Right ventricle myocardium superior (tissue), 1 donor: ENCODE measurements around the gene ZDHHC14. TPM values are rescaled to one million over a fixed set of nuclear protein-coding genes. Genes with fewer than 3 reads are reported as not detected.

ENCODE experiments used
- ATAC-seq: fragments of 200-7000 bp; cut with Tn5 transposase; one replicate; pipeline ENCODE4 v1.9.1; 2020; ENCODE audit warnings: mild to moderate bottlenecking; ENCODE audit not compliant: poor library complexity
- DNase-seq: peaks from one replicate; pipeline ENCODE4 v3.0.0-alpha.2; 2020
- intact Hi-C: fragments of 100-400 bp; cut with DNase I; formaldehyde crosslinking; loops from one replicate; pipeline ENCODE4 v1.11.2; 2022
- total RNA-seq: library from RNA; stranded (reverse); fragmentation: NEBNext Ultra II Directional; extraction: Animal tissue kit (Norgen Biotek cat#: 25700); gene quantifications from one replicate; pipeline ENCODE4 v1.2.1, GENCODE V29; 2021
- donor health status: DM: no; HTN: yes; CAD: no; lungs with severe emphysema.

Gene ZDHHC14
- total RNA-seq, 1 donor from 2014 or later = 9.4 TPM

GRCh38 chr6:157519255-157520116 lies 138.5 kb downstream of the ZDHHC14 start:
- DNase-seq (no peak), ATAC-seq (no peak)
- intact Hi-C loops = no loop called here

- intact Hi-C loops = no loop called here
- no peak for DNase-seq
- no peak for ATAC-seq
Measured at GRCh38 chr6:157520117-157520406, 139.1 kb downstream of the ZDHHC14 start.

DNA sequence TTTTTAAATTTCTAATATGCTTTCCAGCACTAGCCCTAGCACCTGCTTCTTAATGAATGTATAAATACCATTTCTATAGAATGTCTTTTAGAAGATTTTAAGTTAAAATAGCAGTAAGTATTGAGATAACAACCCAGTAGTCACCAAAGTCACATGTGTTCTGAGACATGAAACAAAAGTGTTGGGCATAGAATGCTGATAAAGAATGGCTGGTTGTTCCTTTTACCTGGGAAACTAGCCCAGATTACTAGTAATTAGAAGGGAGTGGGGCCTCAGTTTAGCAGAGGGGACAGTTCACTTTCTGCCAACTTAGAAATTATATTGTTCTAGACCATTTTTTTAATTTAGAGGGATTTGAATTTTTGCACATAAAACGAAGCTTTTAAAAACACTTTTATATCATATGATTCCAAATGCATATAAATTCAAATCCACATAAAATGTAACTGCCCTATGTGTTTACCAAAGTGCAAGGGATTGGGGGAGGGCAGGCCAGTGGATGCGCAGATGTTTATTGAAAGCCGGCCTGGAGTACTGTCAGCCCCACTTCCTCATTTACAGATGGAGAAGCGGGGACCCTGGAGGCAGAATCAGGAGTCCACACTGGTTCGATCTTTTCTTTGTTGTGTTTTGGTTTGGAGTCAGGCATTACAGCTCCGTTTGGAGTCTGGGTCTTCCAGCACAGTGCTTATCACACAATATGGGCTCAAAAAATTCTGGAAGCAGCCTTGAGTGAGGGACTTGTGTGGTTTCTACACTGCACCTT lies 139.8 kb downstream of the ZDHHC14 start:
- intact Hi-C loops = no loop called here
- ATAC-seq (no peak), DNase-seq (no peak)

DNA sequence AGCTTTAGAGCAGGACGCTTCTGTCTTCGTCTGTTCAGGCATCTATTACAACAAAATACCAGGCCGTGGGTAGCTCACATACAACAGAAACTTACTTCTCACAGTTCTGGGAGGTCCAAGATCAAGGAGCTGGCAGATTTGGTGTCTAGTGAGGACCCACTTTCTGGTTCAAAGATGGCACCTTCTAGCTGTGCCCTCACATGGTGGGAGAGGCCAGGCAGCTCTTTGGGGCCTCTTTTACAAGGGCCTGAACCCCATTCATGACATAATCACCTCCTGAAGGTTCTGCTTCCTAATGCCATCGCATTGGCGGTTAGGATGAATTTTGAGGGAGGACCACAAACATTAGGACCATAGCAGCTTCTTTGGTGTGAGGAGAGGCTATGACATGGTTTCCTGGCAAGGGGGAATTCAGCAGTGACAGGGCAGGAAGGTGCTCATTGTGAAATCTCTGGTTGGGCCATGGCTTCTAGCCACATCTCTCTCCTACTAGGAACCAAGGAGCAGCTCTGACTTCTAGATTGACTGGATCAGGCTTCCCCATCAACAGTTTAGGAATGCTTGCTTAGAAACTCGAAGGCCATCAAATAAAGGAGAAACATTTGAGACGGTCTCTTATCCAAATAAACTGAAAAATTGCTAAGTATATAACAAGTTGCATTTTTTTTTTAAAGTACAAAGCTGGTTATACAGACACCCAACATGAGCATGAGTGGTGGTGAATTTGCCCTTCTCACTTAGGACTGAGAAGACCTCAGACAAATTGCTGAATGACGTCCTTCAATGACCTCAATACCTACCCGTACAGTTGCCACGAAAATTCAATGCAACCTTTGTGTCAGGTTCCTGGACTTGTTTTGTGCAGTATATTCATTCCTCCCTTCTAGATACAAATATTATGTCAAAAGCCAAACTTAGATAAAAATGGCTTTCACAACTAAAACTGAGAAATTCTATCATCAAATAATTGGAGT lies 140.7 kb downstream of the ZDHHC14 start:
- DNase-seq (no peak), ATAC-seq (peak; percentile 38)
- intact Hi-C loops = no loop called here

- DNase-seq (no peak), ATAC-seq (no peak)
- intact Hi-C loops = no loop called here
Measured at GRCh38 chr6:157522472-157522871, 141.5 kb downstream of the ZDHHC14 start.

- intact Hi-C loops = no loop called here
- no peak for ATAC-seq
- DNase-seq = no peak
Measured at GRCh38 chr6:157524735-157525134, 143.7 kb downstream of the ZDHHC14 start.

DNA sequence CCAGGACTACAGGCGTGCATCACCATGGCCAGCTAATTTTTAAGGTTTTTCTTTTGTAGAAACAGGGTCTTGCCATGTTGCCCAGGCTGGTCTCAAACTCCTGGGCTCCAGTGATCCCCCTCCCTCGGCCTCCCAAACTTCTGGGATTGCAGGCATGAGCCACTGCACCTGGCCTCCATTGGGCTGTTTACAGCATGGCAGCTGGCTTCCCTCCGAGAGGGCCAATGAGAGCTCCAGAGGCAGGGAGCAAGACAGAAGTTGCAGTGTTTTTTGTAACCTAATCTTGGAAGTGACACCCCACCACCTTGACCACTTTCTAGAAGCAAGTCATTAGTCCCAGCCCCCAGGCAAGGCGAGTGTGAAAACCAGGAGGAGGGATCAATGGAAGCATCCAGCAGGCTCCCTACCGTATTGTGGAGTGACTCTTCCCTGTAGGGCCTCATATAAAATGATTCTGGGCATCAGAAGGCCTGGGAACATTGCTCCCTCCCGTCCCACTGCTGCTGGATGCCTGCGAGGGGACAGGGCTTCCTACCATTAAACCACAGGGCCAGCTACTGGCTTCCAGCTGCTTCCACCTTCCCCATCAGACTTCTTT lies 144.4 kb downstream of the ZDHHC14 start:
- no peak for ATAC-seq
- DNase-seq = no peak
- intact Hi-C loops = no loop called here

- no peak for DNase-seq
- intact Hi-C loops = no loop called here
- ATAC-seq = no peak
Measured at GRCh38 chr6:157525918-157526425, 145.0 kb downstream of the ZDHHC14 start.

DNA sequence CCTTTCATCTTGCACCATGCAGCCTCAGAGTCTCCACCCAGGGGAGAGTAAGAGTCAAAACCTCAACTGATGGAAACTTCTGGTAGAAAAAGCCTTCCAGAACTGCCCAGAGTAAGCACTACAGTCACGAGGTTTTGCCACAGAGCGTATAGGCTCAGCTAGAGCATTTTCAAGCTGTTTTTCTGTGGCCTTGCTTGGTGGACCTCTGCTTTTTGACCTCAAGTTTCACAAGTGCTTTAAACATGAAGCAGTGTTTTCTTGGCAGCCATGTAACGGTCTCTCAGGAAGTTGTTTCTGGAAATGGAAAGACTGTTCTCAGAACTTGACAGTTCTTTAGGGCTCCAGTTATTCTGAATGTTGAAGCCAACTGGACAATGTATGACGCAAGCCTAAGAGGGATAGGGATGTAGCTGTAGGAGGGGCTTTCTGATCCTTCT lies 146.5 kb downstream of the ZDHHC14 start:
- intact Hi-C loops = no loop called here
- DNase-seq (no peak), ATAC-seq (peak; percentile 86)

DNA sequence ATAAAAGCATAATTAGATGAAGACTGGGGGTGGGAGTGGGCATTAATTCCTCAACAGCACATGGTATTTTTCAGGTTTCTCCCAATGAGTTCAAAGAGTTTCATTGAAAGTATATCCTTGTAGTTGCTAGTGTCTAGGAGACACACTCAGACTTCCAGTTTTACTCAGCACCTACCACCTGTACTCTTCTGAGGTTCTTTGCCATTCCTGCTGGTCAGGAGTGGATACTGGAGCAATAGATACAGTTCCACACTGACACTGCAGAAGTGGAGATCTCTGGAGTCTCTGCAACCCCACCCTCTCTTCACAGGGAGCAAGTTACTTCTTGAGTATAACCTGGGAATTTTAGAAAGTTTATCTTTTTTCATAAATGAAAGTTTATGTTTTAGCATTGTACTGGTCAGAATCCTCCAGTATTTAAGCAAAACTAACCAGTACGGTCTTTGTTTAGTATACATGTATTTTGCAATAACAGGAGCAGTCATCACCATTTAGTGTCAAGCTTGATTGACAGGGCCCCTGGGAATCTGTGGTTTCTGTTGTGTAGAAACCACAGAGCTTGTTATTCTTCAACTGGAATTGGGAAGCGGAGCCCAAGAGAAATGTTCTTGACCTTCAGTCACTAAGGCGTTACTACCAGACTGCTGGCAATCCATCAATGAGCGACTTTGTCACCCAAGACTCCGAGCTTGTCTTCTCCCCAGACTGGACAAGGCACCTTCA lies 148.1 kb downstream of the ZDHHC14 start:
- intact Hi-C loops = no loop called here
- DNase-seq (no peak), ATAC-seq (no peak)

DNA sequence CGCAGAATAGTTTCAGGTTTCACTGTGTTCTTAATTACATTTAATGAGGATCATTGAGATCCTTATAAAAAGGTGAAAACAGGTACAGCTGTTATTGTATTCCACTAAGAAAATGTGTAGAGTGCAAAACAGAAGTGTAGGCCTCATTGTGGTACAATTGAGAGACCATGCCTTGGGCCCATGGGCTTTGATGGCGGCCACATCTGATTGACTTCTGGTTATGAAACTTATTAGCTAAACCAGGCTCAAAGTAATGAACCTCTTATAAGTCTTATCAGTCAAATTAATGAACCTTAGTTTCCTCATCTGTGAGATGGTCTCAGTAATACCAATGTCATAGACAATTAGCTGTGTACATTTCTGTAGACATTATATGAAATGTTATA lies 148.7 kb downstream of the ZDHHC14 start:
- ATAC-seq (no peak), DNase-seq (no peak)
- intact Hi-C loops = no loop called here

- no peak for ATAC-seq
- intact Hi-C loops = no loop called here
- DNase-seq = no peak
Measured at GRCh38 chr6:157530126-157530525, 149.1 kb downstream of the ZDHHC14 start.

DNA sequence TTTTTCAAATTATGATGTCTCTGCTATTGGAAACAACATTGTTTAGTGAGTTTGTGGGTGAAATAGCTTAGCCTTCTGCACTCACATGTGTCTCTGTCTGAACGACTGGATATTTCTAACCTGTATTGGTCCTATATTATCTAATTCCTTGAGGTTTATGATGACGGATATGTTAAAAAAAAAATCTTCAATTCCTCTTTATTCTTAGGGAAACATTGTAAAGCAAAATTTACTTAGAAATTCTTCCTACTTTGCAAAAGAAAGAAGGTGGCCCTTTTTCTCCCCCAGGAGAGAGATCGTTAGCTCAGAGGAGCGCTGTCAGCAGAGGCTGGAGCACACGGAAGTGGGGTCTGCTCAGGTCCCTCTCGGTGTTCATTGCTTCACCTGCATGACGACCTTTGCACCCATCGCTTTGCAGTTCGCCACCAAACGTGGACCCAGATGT lies 149.8 kb downstream of the ZDHHC14 start:
- DNase-seq (no peak), ATAC-seq (no peak)
- intact Hi-C loops = no loop called here

DNA sequence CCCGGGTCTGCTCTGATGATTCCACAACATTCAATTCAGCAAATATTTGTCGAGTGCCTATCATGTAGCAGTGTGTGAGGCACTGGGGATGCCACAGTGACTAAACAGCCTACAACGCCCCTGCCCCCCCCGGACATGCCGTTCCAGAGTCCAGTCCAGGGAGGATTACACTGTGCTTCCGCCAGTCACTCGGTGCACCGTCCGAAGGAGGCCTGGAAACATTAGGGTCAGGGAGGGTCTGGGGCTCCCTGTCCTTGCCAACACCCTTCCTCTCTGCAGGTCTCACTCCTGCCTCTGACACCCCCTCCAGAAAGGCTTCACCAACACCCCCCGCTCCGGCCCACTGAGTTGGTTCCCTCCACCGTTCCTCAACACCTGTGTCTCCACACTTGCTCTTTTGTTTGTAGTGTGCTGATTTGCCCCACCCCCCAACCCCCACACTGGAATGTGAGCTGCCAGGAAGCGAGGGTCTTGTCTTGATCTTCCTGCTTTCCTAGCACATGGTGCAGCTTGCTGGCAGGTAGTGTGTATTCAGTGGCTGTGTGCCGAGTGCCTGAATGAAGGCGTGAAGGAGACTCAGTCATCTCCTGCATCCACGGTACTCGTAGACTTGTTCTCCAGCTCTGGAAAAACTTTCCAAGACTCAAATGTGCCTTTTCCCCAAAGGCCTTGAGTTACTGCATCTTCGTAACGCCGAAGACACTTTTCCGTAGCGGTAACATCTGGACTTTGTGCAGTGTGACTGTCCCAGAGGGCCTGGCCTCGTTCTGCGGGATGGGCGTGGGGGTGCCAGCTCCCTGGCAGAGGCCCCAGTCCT lies 150.4 kb downstream of the ZDHHC14 start:
- ATAC-seq (no peak), DNase-seq (no peak)
- intact Hi-C loops = no loop called here

DNA sequence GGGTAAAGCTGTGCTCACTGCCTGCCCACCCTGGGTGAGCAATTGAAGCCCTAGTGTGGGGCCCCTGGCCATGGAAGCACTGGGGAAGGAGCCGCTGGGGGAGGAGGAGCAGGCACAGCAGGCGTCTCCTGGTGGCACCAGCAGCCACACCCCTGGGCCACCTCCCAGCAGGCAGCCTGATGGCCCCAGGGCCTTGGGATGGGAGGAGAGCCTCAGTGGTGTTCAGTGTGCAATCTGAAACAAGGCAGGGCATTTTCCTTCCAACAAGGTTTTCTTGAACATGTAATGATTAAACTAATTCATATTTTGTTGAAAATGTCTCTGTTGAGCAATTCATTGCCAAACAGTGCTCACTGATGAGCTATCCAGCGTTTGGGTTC lies 151.0 kb downstream of the ZDHHC14 start:
- ATAC-seq = no peak
- intact Hi-C loops = no loop called here
- no peak for DNase-seq

GRCh38 chr6:157533048-157533871 lies 152.3 kb downstream of the ZDHHC14 start:
- ATAC-seq = no peak

More at GRCh38 chr6:157533048-157533871, 152.3 kb downstream of the ZDHHC14 start:
- intact Hi-C loops = no loop called here
- no peak for DNase-seq
